Suprapubic skin (tissue), 4 donors: ENCODE measurements around the gene CCDC3.

ENCODE experiments used
- EP300 ChIP-seq: sonication (generic); formaldehyde crosslinking; IDR thresholded peaks from one replicate; pipeline ENCODE4 v1.6.1; 2017; ENCODE audit warnings: antibody characterized with exemption
- POLR2A ChIP-seq, 2 donors: fragments of 450-650 bp; IDR thresholded peaks; one replicate each; pipeline ENCODE4 v1.6.1; 2017; ENCODE audit warnings: antibody characterized with exemption in 2 of 2, mild to moderate bottlenecking in 2 of 2, moderate library complexity in 2 of 2
- POLR2AphosphoS5 ChIP-seq, 3 donors: sonication (generic); formaldehyde crosslinking; IDR thresholded peaks; one replicate each; pipeline ENCODE4 v1.6.1; 2017; ENCODE audit warnings: antibody characterized with exemption in 3 of 3
- TF ChIP-seq, protein P1 (sequence below), 2 donors: fragments of 200-600 bp in 1 of 2; fragments of 450-650 bp in 1 of 2; sonication (generic) in 1 of 2; IDR thresholded peaks; one replicate each; pipeline ENCODE4 v1.5.1; 2016 to 2019; ENCODE audit warnings: antibody characterized with exemption in 2 of 2, mild to moderate bottlenecking in 1 of 2, moderate library complexity in 1 of 2

DNA sequence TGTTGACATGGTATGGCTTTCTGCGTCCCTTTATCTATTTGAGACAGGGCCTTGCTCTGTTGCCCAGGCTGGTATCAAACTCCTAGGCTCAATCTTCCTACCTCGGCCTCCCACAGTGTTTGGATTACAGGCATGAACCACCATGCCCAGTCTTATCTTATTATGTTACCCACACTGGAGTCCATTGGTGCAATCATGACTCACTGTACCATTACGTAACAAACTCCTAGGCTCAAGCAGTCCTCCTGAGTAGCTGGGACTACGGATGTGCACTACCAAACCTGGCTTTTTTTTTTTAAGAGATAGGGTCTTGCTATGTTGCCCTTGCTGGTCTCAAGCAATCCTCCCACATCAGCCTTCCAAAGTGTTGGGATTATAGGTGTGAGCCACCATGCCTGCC lies 66.7 kb downstream of the CCDC3 start:
- TF ChIP-seq, protein P1, sequence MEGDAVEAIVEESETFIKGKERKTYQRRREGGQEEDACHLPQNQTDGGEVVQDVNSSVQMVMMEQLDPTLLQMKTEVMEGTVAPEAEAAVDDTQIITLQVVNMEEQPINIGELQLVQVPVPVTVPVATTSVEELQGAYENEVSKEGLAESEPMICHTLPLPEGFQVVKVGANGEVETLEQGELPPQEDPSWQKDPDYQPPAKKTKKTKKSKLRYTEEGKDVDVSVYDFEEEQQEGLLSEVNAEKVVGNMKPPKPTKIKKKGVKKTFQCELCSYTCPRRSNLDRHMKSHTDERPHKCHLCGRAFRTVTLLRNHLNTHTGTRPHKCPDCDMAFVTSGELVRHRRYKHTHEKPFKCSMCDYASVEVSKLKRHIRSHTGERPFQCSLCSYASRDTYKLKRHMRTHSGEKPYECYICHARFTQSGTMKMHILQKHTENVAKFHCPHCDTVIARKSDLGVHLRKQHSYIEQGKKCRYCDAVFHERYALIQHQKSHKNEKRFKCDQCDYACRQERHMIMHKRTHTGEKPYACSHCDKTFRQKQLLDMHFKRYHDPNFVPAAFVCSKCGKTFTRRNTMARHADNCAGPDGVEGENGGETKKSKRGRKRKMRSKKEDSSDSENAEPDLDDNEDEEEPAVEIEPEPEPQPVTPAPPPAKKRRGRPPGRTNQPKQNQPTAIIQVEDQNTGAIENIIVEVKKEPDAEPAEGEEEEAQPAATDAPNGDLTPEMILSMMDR (IDR thresholded peaks at IDR 0.05), result no peak
- TF ChIP-seq POLR2A (IDR thresholded peaks at IDR 0.05) (no peak), POLR2AphosphoS5 (IDR thresholded peaks at IDR 0.05) (no peak), EP300 (no peak)
